Measurements from ENCODE around the gene CCL16. TPM values are rescaled to one million over a fixed set of nuclear protein-coding genes. Genes with fewer than 3 reads are reported as not detected.
"Not testable (repeated sequence)": the region's sequence is repeated elsewhere in the genome, so short reads cannot be mapped to it uniquely, and the experiment has no call there.

CCL16 gene
- total RNA-seq, 1 donor from 2014 or later = not detected

- peaks cover 2% of the 10 kb centered on the region for H3K27me3 Mint-ChIP-seq (ENCODE audit: unreplicated experiment)
- H3K27ac Mint-ChIP-seq (ENCODE audit: unreplicated experiment) = no peak overlapping the region
- no peaks in the 10 kb centered on the region for H3K36me3 Mint-ChIP-seq (ENCODE audit: low read depth, unreplicated experiment)
- H3K4me1 Mint-ChIP-seq (ENCODE audit: unreplicated experiment) = no peaks in the 10 kb centered on the region
- no peak overlapping the region for H3K4me3 Mint-ChIP-seq (ENCODE audit: unreplicated experiment)
- DNase-seq (ENCODE audit: low spot score) = no peak
- no peaks in the 10 kb centered on the region for H3K9me3 Mint-ChIP-seq (ENCODE audit: unreplicated experiment)
- no peak for TF ChIP-seq CTCF (IDR thresholded peaks at IDR 0.05; ENCODE audit: unreplicated experiment)
Observed at GRCh38 chr17:35944151-35944550, 37.1 kb downstream of the CCL16 start.

GRCh38 chr17:35943537-35943936, 37.8 kb downstream of the CCL16 start, which contains the start of gene LYZL6:
LYZL6 (minus strand) TSS chr17:35943713; CDS start chr17:35939356, 4,357 bp downstream.
- Mint-ChIP-seq H3K4me3 (ENCODE audit: unreplicated experiment) (no peak within 1 kb of the TSS), H3K27ac (ENCODE audit: unreplicated experiment) (no peak within 1 kb of the TSS)

GRCh38 chr17:35942588-35943186, 38.6 kb downstream of the CCL16 start:
- no peak for TF ChIP-seq CTCF (IDR thresholded peaks at IDR 0.05; ENCODE audit: unreplicated experiment)
- DNase-seq (ENCODE audit: low spot score) = no peak
- H3K36me3 Mint-ChIP-seq (ENCODE audit: low read depth, unreplicated experiment) = no peaks in the 10 kb centered on the region
- no peaks in the 10 kb centered on the region for H3K4me1 Mint-ChIP-seq (ENCODE audit: unreplicated experiment)
- no peak overlapping the region for H3K4me3 Mint-ChIP-seq (ENCODE audit: unreplicated experiment)
- H3K9me3 Mint-ChIP-seq (ENCODE audit: unreplicated experiment) = no peaks in the 10 kb centered on the region
- no peak overlapping the region for H3K27ac Mint-ChIP-seq (ENCODE audit: unreplicated experiment)
- H3K27me3 Mint-ChIP-seq (ENCODE audit: unreplicated experiment) = no peaks in the 10 kb centered on the region

More at GRCh38 chr17:35943537-35943936, 37.8 kb downstream of the CCL16 start, which contains the start of gene LYZL6:
- Mint-ChIP-seq H3K9me3 (ENCODE audit: unreplicated experiment) (no peaks in the 10 kb centered on the region), H3K4me1 (ENCODE audit: unreplicated experiment) (no peaks in the 10 kb centered on the region), H3K27me3 (ENCODE audit: unreplicated experiment) (no peaks in the 10 kb centered on the region), H3K36me3 (ENCODE audit: low read depth, unreplicated experiment) (no peaks in the 10 kb centered on the region)
- no peak for TF ChIP-seq CTCF (IDR thresholded peaks at IDR 0.05; ENCODE audit: unreplicated experiment)
- DNase-seq (ENCODE audit: low spot score) = no peak

- not testable (repeated sequence) for H3K4me1 Mint-ChIP-seq (ENCODE audit: unreplicated experiment); H3K9me3 Mint-ChIP-seq (ENCODE audit: unreplicated experiment); H3K4me3 Mint-ChIP-seq (ENCODE audit: unreplicated experiment); H3K27ac Mint-ChIP-seq (ENCODE audit: unreplicated experiment); H3K27me3 Mint-ChIP-seq (ENCODE audit: unreplicated experiment); DNase-seq (ENCODE audit: low spot score); H3K36me3 Mint-ChIP-seq (ENCODE audit: low read depth, unreplicated experiment)
Observed at GRCh38 chr17:35938492-35938891, 42.8 kb downstream of the CCL16 start.

GRCh38 chr17:35936063-35936462, 45.2 kb downstream of the CCL16 start:
- DNase-seq (ENCODE audit: low spot score) = no peak
- TF ChIP-seq CTCF (IDR thresholded peaks at IDR 0.05; ENCODE audit: unreplicated experiment) = no peak
- Mint-ChIP-seq H3K4me1 (ENCODE audit: unreplicated experiment) (peaks cover 2% of the 10 kb centered on the region), H3K36me3 (ENCODE audit: low read depth, unreplicated experiment) (no peaks in the 10 kb centered on the region), H3K27ac (ENCODE audit: unreplicated experiment) (no peak overlapping the region), H3K4me3 (ENCODE audit: unreplicated experiment) (no peak overlapping the region), H3K27me3 (ENCODE audit: unreplicated experiment) (peaks cover 7% of the 10 kb centered on the region), H3K9me3 (ENCODE audit: unreplicated experiment) (no peaks in the 10 kb centered on the region)

Data from endothelial cell (in vitro differentiated cells).